SKM-1 treated with dmso at 0.1 percent for 144 hours (cell line): Measurements from ENCODE around the gene EXOG.
A peak's percentile ranks its signal among the peaks of the same experiment; 100 is the strongest.

Source experiments
- DNase-seq: peaks from one replicate; lab custom pipeline; 2025; ENCODE audit not compliant: unreplicated experiment; lab: John Stamatoyannopoulos, UW

The EXOG gene

GRCh38 chr3:38496131-38496910 lies at the start of gene EXOG:
Gene EXOG, plus strand, starts transcription at chr3:38496340. Its CDS starts 28 bp downstream, at chr3:38496368.
- peak; percentile 83 for DNase-seq

DNA sequence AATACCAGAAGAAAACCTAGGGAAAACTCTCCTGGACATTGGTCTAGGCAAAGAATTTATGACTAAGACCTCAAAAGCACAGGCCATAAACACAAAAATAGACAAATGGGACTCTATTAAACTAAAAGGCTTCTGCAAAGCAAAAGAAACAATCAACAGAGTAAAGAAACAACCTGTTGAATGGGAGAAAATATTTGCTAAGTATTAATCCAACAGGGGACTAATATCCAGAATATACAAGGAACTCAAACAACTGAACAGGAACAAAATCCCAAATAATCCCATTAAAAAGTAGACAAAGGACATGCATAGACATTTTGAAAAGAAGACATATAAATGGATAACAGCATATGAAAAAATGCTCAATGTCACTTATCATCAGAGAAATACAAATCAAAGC lies 49.3 kb upstream of the EXOG start:
- no peak for DNase-seq

DNA sequence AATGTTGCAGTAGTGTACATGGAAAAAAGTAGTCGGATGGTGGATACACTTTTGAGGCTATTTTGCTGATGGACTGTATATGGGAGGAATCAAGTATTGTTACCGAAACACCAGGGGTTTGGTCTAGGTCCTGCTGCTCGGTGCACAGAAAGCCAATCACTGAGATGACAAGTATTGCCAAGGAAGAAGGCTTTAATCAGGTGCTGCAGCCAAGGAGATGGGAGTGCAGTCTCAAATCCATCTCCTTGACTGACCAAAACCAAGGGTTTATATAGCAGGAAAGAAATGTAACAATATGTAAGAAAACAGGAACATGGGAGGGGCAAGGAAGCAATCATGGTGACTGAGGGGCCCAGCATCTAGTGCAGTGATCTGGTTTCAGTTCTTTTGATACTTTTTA lies 45.3 kb upstream of the EXOG start:
- no peak for DNase-seq

DNA sequence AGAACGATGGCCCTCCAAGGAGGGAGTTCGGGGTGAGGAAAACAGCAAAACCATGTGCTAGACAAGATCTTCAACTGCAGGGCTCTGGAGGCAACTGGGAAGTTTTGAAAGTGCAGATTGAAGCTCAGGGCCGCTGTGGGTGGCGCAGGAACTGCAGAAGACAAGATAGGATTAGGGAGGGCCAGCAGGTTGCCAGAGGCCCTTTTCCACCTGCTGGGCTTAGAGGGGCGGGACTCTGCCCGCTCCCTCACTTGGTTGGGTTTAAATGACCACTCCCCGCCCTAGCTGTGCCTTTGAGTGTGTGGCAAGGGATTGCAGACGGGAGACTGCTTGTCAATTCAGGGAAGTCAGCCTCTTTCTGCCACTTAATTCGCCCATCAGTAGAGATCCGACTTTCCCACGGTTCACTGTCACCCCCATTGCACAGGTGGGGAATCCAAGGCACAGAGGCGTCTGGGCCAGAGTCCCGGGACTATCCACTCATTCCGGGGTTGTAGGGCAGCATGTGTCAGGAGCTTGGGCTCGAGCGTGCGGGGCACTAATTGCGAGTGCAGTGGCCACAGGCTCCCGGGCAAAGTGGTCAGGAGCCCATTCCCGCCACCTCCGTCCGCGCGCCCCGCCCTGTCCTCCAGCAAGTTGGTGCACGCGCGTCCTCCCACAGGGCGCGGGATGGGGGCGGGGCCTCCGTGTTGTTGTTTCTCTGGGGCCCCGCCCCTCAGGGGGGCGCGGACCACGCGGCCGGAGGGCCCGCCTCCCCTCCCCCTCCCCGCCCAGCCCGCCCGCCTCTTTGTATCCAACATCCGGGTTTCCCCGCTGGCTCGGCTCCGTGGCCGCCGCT lies 42.8 kb upstream of the EXOG start, which contains the start of gene ACVR2B:
Gene ACVR2B (plus strand): TSS at position 816 of the 838 bp plus-strand sequence. CDS start 433 bp downstream, outside the sequence.
- peak; percentile 57 for DNase-seq

DNA sequence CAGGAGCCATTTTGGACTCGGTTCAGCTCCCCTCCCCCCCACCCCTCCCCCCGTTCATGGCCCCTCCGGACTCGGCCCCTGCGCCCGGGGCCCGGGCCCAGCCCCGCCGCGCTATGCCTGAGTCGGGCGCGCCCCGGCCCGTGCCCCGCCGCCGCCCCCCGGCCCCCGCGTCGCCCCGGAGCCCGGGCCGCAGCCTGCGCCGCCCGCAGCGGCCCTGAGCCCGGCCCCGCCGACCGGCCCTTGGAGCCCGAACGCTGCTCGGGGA lies 42.3 kb upstream of the EXOG start:
- DNase-seq, result no peak

DNA sequence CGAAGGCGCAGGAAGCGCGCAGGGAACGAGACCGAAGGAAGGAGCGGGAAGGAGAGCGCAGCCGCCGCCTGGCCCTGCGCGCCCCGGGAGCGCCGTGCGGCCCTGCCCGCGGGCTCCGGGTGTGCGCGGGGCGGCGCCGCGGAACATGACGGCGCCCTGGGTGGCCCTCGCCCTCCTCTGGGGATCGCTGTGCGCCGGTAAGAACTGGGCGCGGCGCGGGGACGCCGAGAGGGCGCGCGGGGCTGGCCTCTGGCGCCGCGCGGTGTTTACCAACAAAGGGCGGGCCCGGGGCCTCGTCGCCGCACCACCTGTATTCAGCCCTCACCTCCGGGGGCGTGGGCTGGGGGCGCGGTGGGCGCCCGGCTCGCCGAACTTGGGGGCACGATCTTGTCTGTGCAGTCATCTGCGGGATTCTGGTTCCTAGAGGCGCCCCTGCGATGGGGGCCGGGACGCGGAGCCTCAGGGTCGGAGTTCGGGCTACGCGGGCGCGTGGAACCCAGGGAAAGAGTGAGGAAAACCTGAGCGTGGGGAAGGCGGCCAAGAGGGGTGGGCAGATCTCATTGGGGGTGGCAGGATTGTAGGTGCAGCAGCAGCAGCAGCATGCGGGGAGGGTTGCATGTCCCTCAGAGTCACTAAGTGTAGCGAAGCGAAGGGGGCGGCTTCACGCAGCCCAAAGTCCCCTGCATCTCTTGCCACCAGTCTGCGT lies 41.8 kb upstream of the EXOG start:
- DNase-seq, result no peak

DNA sequence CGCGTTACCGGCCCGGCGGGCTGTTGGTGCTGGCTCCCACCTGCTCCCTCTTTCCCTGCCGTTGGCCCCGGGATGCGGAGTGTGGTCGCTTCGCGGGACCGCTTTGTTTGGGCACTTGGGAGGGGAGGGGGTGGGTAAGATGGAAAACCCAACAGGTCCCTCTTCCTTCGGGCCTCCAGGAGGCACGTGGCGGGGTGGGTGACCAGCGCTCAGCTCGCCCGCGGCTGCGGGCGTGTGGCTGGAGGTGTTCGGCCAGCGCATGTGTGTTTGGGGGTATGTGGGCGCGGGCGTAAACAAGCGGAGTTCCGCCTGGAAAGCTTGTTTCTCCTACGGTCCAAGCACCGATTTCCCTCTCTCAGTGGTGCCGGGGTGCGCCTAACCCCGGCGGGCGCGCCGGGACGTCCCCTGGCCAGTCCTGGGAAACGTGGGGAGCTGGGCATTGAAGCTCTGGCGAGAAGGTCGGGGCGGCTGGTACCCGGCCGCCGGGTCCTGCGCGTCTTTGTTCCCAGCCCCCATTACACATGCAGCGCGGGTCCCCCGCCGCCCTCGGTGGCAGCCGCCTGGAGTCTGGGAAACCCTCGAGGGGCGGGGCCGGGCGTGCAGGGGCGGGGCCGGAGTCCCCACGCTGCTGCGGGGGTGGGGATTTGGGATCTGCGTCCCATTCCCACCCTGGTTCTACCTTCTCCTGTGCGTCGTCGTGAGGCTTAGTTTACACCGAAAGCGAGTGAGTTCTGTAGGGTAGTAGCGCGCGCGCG lies 41.1 kb upstream of the EXOG start:
- no peak for DNase-seq

- DNase-seq, result no peak
Measured at GRCh38 chr3:38455639-38456430, 40.3 kb upstream of the EXOG start.

- DNase-seq, result no peak
Measured at GRCh38 chr3:38457111-38458003, 38.8 kb upstream of the EXOG start.

- no peak for DNase-seq
Measured at GRCh38 chr3:38458796-38459498, 37.2 kb upstream of the EXOG start.

GRCh38 chr3:38459499-38460048 lies 36.6 kb upstream of the EXOG start:
- DNase-seq, result no peak

DNA sequence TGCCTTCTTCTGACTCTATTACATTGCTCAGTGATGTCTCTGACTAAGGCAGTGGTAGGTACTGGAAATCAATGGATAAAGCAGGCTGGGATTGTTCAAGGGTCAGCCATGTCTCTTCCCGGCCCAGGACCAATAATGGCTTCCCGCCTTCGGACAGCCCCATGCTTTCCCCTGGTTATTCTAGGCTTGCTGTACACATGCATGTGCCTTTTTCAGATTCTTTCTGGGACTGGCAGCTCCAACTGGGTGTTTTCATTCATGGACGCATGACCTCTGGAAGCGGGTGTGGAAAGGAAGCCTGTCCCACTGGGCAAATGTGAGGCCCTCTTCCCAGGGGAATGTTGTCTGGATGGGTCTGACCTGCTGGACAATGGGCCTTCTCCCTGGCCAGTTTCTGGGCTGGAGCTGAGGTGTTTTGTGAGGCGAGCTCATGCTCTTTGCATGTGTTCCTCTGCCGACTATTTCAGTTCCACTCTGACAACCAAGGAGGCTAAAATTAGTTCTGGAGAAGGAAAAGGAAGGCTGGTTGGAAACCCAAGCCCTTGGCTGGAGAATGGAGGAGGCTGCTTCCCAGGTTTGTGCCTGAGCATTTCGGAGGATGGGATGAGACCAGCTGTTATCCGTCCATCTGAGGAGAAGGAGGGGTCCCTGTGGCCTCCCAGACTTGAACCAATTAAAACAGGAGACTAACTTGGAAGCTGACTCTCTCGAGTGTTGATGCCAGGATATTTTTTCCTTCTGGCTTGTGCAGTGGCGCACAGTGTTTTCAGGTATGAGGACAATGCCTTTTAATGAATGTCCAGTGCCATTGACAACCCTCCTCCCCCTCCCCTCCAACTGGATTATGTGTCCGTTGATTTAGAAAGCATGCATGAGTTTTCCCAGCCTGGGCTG lies 35.5 kb upstream of the EXOG start:
- DNase-seq, result no peak

DNA sequence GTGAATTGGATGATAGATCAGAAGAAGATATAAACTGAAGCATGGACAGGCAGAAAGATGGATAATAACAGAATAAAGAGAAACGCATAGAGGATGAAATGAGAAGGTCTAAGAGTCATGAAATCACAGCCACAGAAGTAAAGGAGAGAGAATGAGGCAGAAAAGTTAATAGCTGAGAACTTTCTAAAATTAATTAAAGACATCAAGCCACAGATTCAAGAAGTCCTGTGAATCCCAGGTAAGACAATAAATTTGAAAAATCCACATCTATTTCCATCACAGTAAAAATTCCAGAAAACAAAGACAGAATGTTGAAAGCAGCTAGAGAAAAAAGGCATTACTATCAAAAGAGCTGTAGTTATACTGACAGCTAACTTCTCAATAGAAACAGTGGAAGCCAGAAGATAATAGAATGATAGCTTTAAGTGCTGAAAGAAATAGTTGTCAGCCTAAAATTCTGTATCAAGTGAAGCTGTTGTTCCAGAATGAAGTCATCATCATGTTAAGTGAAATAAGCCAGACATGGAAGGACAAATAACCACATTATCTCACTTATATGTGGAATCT lies 30.5 kb upstream of the EXOG start:
- DNase-seq, result no peak

- no peak for DNase-seq
Measured at GRCh38 chr3:38468765-38469164, 27.4 kb upstream of the EXOG start.

GRCh38 chr3:38469852-38470251 lies 26.3 kb upstream of the EXOG start:
- no peak for DNase-seq

DNA sequence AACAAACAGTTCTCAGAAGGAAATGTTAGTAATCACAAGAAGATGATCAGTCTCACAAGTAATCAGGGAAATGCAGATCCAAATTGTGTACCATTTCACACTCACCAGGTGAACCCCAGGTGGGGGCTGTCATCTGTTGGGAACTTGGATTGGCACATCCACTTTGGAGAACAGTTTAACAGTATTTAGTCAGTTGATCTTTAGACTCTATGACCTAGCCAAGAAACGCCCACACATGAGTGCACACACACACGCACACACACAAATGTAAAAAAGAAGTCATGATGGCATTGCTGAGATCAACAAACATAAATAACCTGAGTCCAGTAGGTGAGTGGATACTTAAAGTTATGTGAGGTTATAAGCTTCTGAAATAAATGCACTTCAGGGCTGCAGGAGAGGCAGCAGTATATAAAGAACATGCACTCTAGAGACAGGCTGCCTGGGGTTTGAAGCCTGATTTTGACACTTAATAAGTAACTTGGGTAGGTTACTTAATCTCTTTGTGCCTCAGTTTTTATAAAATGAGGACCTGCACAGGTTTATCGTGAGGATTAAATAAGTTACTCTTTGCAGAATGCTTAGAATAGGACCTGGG lies 24.8 kb upstream of the EXOG start:
- no peak for DNase-seq

DNA sequence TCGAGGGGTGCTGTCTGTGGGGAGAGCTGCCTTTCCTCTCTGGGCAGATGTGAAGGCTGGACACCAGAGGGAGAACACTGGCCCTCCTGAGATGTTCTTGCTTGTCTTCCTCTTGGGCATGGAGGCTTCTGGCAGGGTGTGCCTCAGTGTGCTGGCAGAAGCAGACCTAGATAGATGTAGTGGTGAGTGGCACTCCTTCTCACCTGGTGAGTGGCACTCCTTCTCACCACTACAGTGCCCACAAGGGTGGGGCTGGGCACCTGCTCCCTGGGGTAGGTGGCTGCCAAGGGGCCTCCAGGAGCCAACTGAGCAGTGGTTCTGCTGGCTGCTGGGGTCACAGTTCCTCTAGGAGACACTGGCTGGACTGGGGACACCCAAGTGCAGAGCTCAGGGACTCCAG lies 23.8 kb upstream of the EXOG start:
- no peak for DNase-seq
